GM13976 (cell line): ENCODE measurements around the gene CDH13.

Experiments used
- DNase-seq: peaks from one replicate; pipeline ENCODE4 v3.0.0; 2012; ENCODE audit warnings: low spot score
- CTCF ChIP-seq: IDR thresholded peaks from 2 replicates; pipeline ENCODE4 v1.5.1; 2012; ENCODE audit warnings: borderline replicate concordance, mild to moderate bottlenecking; ENCODE audit not compliant: insufficient read depth; ENCODE audit errors: extremely low read depth, missing control alignments, control extremely low read depth
- in situ Hi-C: fragments of 300-500 bp; cut with MboI; formaldehyde crosslinking; loops from one replicate; pipeline ENCODE4 v1.12.0; 2022; ENCODE audit warnings: low sequenced_read_pairs, mixed read lengths, inconsistent platforms; ENCODE audit not compliant: unreplicated experiment

CDH13 gene

GRCh38 chr16:82675300-82675699, 48.5 kb downstream of the CDH13 start:
- DNase-seq: no peak
- in situ Hi-C loops: no loop called here
- no peak for TF ChIP-seq CTCF

- in situ Hi-C loops: no loop called here
- no peak for DNase-seq
- TF ChIP-seq CTCF: no peak
These were observed 54.8 kb downstream of the CDH13 start for GRCh38 chr16:82681592-82681991.

- no peak for TF ChIP-seq CTCF
- in situ Hi-C loops: no loop called here
- no peak for DNase-seq
These were observed 56.0 kb downstream of the CDH13 start for GRCh38 chr16:82682767-82683166.

GRCh38 chr16:82684256-82684655, 57.5 kb downstream of the CDH13 start:
- in situ Hi-C loops: no loop called here
- no peak for TF ChIP-seq CTCF
- DNase-seq: no peak

- in situ Hi-C loops: no loop called here
- DNase-seq: no peak
- no peak for TF ChIP-seq CTCF
These were observed 58.8 kb downstream of the CDH13 start for GRCh38 chr16:82685526-82685925.

- in situ Hi-C loops: no loop called here
- no peak for TF ChIP-seq CTCF
- DNase-seq: no peak
These were observed 67.6 kb downstream of the CDH13 start for GRCh38 chr16:82694239-82694874.
